Activated T-helper 17 cell treated with anti-CD3 and anti-CD28 coated beads, Interleukin-2, amount 50 U/mL, for 72 hours (primary cell): Measurements from ENCODE around the gene ELF3. TPM values are rescaled to one million over a fixed set of nuclear protein-coding genes. Genes with fewer than 3 reads are reported as not detected.
"Not testable (repeated sequence)": the region's sequence is repeated elsewhere in the genome, so short reads cannot be mapped to it uniquely, and the experiment has no call there.

Source experiments
- ATAC-seq: fragments of 150-1000 bp; cut with Tn5 transposase; replicated peaks from 2 replicates; pipeline ENCODE4 v1.10.0; 2021; ENCODE audit warnings: mild to moderate bottlenecking, moderate library complexity
- H3K27ac Mint-ChIP-seq: one replicate; pipeline ENCODE4 v1.8.0; 2022; ENCODE audit warnings: mixed read lengths
- H3K27me3 Mint-ChIP-seq: one replicate; pipeline ENCODE4 v1.8.0; 2022; ENCODE audit warnings: mixed read lengths
- H3K36me3 Mint-ChIP-seq: one replicate; pipeline ENCODE4 v1.8.0; 2022; ENCODE audit warnings: low read depth, mild to moderate bottlenecking, mixed read lengths
- H3K4me1 Mint-ChIP-seq: one replicate; pipeline ENCODE4 v1.8.0; 2022; ENCODE audit warnings: mixed read lengths
- H3K4me3 Mint-ChIP-seq: one replicate; pipeline ENCODE4 v1.8.0; 2022; ENCODE audit warnings: mild to moderate bottlenecking, mixed read lengths
- H3K9me3 Mint-ChIP-seq: one replicate; pipeline ENCODE4 v1.8.0; 2022; ENCODE audit warnings: mixed read lengths
- total RNA-seq, 2 donors: library from RNA; stranded (reverse); gene quantifications; one replicate each; pipeline ENCODE4 v1.2.3, GENCODE V29; 2022

Gene ELF3
- total RNA-seq, 2 donors from 2014 or later: 0.32 to 0.64 TPM

DNA sequence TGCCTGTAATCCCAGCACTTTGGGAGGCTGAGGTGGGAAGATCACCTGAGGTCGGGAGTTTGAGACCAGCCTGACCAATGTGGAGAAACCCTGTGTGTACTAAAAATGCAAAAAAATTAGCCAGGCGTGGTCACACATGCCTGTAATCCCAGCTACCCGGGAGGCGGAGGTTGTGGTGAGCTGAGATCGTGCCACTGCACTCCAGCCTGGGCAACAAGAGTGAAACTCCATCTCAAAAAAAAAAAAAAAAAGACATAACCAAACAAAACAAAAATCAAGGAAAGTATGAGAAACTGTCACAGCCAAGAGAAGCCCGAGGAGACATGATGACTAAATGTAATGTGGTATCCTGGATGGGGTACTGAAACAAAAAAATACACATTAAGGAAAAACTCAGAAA is 51.4 kb downstream of the ELF3 start:
- H3K27ac Mint-ChIP-seq, H3K27me3 Mint-ChIP-seq, ATAC-seq, H3K4me1 Mint-ChIP-seq, H3K9me3 Mint-ChIP-seq, H3K4me3 Mint-ChIP-seq, H3K36me3 Mint-ChIP-seq: not testable (repeated sequence)

DNA sequence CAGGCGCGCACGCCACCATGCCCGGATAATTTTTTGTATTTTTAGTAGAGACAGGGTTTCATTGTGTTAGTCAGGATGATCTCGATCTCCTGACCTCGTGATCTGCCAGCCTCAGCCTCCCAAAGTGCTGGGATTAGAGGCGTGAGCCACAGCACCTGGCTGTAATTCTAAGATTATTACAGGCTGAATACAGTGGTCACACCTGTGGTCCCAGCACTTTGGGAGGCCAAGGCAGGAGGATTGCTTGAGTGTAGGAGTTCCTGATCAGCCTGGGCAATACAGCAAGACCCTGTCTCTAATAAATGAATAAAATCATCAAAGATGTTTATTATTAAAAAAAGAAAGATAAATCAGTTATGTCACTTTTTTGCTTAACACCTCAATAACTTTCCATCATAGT is 52.2 kb downstream of the ELF3 start:
- ATAC-seq, H3K27ac Mint-ChIP-seq, H3K27me3 Mint-ChIP-seq, H3K9me3 Mint-ChIP-seq, H3K4me3 Mint-ChIP-seq, H3K36me3 Mint-ChIP-seq, H3K4me1 Mint-ChIP-seq: not testable (repeated sequence)

DNA sequence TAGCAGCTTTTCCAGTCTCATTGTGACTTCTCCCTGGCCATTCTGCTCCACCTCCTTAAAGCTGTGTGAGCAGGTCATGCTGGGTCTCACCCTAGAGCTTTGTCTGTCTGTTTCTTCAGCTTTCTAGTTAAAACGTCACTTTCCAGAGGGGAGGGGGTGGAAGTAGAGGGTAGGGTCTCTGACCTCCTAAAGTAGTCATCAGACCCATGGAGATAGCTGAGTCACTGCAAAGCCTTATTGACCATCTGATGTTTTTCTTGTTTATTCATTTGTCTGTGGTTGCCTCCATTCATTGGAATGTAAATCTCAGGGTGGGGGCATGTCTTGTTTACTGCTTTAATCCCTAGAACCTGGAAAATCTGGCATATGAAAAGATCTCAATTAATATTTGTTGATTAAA is 52.7 kb downstream of the ELF3 start:
- Mint-ChIP-seq H3K4me1 (no peaks in the 10 kb centered on the region), H3K36me3 (no peaks in the 10 kb centered on the region), H3K9me3 (no peaks in the 10 kb centered on the region), H3K4me3 (no peak overlapping the region), H3K27ac (no peak overlapping the region), H3K27me3 (peaks cover 6% of the 10 kb centered on the region)
- no peak for ATAC-seq

DNA sequence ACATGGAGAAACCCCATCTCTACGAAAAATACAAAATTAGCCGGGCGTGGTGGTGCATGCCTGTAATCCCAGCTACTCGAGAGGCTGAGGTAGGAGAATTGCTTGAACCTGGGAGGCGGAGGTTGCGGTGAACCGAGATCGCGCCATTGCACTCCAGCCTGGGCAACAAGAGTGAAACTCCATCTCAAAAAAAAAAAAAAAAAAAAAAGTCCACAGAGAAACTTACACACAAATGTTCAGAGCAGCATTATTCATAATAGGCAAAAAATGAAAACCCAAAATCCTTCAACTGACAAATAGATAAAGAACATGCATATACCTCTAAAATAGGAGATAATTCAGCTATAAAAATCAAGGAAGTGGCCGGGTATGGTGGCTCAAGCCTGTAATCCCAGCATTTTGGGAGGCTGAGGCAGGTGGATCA is 54.5 kb downstream of the ELF3 start:
- H3K4me3 Mint-ChIP-seq, H3K9me3 Mint-ChIP-seq, H3K27ac Mint-ChIP-seq, H3K36me3 Mint-ChIP-seq, H3K4me1 Mint-ChIP-seq, ATAC-seq, H3K27me3 Mint-ChIP-seq: not testable (repeated sequence)

Other genes starting within 250 kb of the ELF3 start
- gene IPO9, start 181.4 kb upstream of the ELF3 start, total RNA-seq: 10 to 100 TPM; 54.3 to 70.2 TPM
- gene SHISA4, start 121.7 kb upstream of the ELF3 start, total RNA-seq: 1 to 10 TPM in 1 of 2 donors, under 1 TPM in 1; 0.69 to 1.6 TPM
- not detected for gene LMOD1, start 64.0 kb upstream of the ELF3 start, total RNA-seq
- 10 to 100 TPM; 40.5 to 93.4 TPM for gene TIMM17A, start 55.1 kb upstream of the ELF3 start, total RNA-seq
- 10 to 100 TPM; 36.9 to 39.8 TPM for gene RNPEP, start 27.9 kb upstream of the ELF3 start, total RNA-seq
- gene GPR37L1, start 112.3 kb downstream of the ELF3 start, total RNA-seq: not detected
- 10 to 100 TPM; 43.6 to 51.4 TPM for gene ARL8A, start 134.2 kb downstream of the ELF3 start, total RNA-seq
- gene PTPN7, start 150.0 kb downstream of the ELF3 start, total RNA-seq: 100 to 1,000 TPM; 238 to 281 TPM
- gene LGR6, start 183.2 kb downstream of the ELF3 start, total RNA-seq: under 1 TPM in 1 of 2 donors, not detected in 1; 0.21 TPM